ENCODE measurements around the gene ABLIM3.

ABLIM3 gene

GRCh38 chr5:149205625-149206523 lies 64.6 kb downstream of the ABLIM3 start:
- peak; percentile 90 for DNase-seq (ENCODE audit: low read depth)

GRCh38 chr5:149206524-149207141 lies 65.3 kb downstream of the ABLIM3 start:
- H3K4me3 ChIP-seq (replicated peaks; ENCODE audit: low read depth, low read length): no peak overlapping the region
- peak; percentile 49 for DNase-seq (ENCODE audit: low read depth)
- no peak for TF ChIP-seq CTCF (IDR thresholded peaks at IDR 0.05; ENCODE audit: low read length, missing control alignments)

More at GRCh38 chr5:149205625-149206523, 64.6 kb downstream of the ABLIM3 start:
- no peak for TF ChIP-seq CTCF (IDR thresholded peaks at IDR 0.05; ENCODE audit: low read length, missing control alignments)
- no peak overlapping the region for H3K4me3 ChIP-seq (replicated peaks; ENCODE audit: low read depth, low read length)

- no peak overlapping the region for H3K4me3 ChIP-seq (replicated peaks; ENCODE audit: low read depth, low read length)
- TF ChIP-seq CTCF (IDR thresholded peaks at IDR 0.05; ENCODE audit: low read length, missing control alignments): no peak
- DNase-seq (ENCODE audit: low read depth): no peak
Observed at GRCh38 chr5:149207831-149208230, 66.5 kb downstream of the ABLIM3 start.

- peak; percentile 35 for DNase-seq (ENCODE audit: low read depth)
- TF ChIP-seq CTCF (IDR thresholded peaks at IDR 0.05; ENCODE audit: low read length, missing control alignments): no peak
- H3K4me3 ChIP-seq (replicated peaks; ENCODE audit: low read depth, low read length): no peak overlapping the region
Observed at GRCh38 chr5:149210225-149210624, 68.9 kb downstream of the ABLIM3 start.

GRCh38 chr5:149210968-149211490 lies 69.7 kb downstream of the ABLIM3 start:
- no peak for DNase-seq (ENCODE audit: low read depth)
- no peak overlapping the region for H3K4me3 ChIP-seq (replicated peaks; ENCODE audit: low read depth, low read length)
- no peak for TF ChIP-seq CTCF (IDR thresholded peaks at IDR 0.05; ENCODE audit: low read length, missing control alignments)

- DNase-seq (ENCODE audit: low read depth): peak; percentile 64
- no peak overlapping the region for H3K4me3 ChIP-seq (replicated peaks; ENCODE audit: low read depth, low read length)
- TF ChIP-seq CTCF (IDR thresholded peaks at IDR 0.05; ENCODE audit: low read length, missing control alignments): no peak
Observed at GRCh38 chr5:149211566-149211965, 70.3 kb downstream of the ABLIM3 start.

Data from fibroblast of pulmonary artery (primary cell).